Measurements from ENCODE around the gene RNF144B.
"Not testable (repeated sequence)": the region's sequence is repeated elsewhere in the genome, so short reads cannot be mapped to it uniquely, and the experiment has no call there.

RNF144B gene

DNA sequence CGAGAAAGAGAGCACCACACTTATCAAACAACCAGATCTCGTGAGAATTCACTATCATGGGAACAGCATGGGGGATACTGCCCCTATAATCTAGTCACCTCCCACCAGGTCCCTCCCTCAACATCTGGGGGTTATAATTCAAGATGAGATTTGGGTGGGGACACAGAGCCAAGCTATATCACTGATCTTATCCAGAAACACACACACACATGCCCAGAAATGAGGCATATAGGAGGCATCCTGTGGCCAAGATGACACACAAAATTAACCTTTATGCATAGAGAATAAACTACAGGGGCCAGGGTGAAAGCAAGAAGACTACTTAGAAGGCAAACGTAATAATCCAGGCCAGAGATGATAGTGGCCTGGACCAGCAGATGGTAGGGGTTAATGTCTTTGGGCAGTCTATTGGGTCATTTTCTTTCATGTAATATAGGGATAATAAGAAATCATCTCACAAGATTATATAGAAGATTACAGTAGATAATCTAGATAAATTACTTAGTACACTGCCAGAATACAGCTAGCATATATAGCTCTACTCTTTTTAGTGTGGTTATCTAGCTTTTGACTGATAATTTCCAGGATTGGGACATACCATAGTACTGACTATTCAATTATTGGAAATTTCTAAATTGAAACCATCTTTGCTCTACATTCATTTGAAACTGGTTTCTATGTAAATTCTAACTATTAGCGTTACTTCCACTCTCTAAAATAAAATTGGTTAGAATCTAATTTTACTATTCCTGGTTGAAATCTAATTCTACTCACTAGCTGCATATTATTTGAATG lies 20.0 kb downstream of the RNF144B start:
- DNase-seq (ENCODE audit: low read depth in 2 of 2) = no peak

DNA sequence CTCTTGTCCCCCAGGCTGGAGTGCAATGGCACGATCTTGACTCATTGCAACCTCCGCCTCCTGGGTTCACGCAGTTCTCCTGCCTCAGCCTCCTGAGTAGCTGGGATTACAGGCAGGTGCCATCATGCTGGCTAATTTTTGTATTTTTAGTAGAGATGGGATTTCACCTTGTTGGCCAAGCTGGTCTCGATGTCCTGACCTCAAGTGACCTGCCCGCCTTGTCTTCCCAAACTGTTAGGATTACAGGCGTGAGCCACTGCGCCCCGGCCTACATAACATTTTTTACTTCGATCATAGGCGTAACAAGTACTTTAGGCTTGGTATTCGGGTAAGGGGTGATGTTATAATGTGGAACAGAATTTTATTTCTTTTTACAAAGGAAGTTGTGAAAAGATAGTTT lies 22.5 kb downstream of the RNF144B start:
- not testable (repeated sequence) for DNase-seq (ENCODE audit: low read depth in 2 of 2)

DNA sequence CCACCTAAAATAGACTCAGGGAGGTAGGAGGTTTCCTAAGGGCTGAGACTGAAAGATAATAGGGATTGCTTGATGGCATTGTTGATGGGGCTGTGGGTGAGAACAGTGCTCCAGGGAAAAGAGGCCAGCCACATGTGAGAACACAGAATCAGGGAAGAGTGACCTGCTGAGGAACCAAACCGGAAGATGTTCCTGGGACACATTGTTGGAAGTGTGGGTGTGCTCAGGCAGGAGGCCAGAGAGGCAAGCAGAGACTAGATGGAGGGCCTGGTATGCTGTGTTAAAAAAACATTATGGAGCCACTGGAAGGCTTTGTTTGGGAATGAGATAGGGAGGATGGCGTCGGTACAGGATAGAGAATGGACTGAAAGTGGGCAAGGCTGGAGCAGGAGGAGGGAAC lies 23.3 kb downstream of the RNF144B start:
- no peak for DNase-seq (ENCODE audit: low read depth in 2 of 2)

DNA sequence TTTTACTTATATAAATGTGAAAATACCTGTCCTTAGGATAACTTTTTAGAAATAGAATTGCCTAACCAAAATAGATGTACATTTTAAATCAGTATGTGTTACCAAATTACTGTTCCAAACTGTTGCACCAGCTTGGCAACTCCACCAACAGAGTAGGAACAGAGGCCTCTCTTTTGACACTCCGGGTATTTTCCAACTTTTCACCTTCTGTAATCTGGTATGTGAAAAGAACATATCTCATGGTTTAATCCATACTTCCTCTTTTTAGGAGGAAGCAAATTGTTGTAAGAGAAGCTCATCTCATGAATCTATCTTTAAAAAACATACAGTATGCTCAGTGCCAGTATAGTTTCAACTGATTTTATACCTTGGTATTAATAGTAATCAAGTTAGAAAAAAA lies 24.9 kb downstream of the RNF144B start:
- DNase-seq (ENCODE audit: low read depth in 2 of 2) = no peak

DNA sequence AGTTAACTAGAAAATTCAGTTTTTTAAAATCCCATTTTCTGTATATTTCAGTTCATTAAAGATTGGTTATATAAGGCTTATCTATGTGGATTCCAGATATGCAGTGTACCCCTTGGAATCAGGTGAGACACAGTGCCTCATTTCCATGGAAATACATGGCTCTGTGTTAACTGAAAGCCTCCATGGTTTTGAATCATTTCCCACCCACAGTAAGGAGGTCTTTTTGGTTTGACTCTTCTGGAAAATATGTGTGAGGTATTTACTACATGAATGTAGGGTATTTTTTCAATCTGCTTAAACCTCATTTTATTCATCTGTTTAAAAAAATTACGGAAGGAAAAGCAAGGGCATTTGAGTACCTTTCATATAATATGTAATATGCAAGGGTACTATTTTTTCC lies 25.5 kb downstream of the RNF144B start:
- DNase-seq (ENCODE audit: low read depth in 2 of 2) = no peak

DNA sequence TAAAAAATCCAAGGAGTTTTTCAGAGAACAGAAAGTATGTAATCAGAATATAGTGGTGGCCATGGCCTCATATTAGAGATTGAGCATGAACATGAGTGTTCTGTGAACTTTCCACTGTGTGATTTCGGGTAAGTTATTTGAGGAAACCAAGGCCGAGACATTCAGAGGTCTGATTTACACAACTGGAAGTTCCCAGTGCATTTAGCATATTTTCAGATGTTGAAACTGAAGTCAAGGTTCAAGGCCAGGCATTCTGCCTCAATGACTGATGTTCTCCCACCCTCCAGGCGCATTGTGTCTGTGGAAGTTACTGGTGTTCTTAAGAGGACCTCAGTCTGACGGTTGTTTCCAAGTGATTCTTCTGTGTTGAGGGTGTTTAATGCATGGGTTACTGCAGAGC lies 26.2 kb downstream of the RNF144B start:
- DNase-seq (ENCODE audit: low read depth in 2 of 2) = no peak

DNA sequence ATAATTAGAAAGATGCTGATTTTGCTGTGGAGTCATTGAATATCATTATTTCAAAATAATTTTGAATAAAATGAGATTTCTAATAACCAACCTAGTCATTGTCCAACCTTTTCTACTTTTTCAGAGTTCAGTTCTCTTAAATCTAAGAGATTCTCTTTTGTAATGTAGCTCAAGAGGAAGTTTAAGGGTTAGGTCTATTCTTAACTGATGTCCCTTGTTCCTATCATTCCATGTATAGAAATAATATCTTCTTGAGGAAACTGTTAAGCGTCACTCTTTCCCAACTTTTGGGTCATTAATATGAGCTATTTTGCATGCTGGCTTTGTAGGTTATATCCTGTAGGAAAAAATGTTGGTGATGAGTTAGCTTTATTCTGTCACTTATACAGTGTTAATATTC lies 27.0 kb downstream of the RNF144B start:
- DNase-seq (ENCODE audit: low read depth in 2 of 2) = no peak

DNA sequence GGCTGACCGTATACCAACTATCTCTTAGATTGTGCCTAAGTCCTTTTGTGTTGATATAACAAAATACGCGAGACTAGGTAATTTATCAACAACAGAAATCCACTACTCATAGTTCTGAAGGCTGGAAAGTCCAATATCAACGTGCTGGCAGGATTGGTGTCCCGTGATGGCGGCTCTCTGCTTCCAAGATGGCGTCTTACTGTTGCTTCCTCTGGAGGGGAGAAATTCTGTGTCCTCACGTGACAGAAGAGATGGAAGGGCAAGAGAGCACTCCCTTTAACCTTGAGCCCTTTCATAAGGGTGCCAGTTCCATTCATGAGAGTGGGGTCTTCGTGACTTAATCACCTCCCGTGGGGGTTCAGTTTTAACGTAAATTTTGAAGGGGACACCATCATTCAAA lies 28.1 kb downstream of the RNF144B start:
- no peak for DNase-seq (ENCODE audit: low read depth in 2 of 2)

DNA sequence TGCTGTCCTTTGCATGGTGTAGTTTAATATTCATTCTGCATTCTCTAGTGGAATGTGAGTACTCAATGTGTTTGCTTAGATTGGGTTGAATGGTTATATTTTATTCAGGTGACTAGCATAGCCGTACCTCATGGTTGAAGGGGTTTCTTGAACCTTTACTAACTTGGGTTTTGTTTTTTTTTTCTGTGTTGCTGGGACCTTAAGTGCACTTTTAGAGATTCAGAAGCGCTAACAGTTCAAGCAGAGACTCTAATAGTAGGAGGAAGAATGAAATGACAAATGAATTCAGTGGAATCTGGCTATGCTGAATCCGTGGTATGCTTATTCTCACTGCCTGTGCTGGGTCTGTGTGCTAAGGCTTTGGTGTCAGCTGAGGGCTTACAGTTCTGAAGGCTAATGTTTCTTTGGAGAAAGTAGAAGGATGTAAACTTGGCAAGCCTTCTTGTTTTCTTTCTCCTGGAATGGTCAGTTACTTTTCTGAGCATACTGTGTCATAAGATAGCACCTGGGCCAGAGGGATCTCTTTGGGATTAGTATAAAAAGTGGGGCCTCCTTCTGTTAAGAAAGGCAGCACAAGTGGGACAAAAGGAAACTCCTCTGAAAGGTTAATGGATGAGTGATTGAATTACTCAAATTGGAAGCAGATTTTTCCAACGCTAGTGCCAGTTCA lies 28.7 kb downstream of the RNF144B start:
- DNase-seq (ENCODE audit: low read depth in 2 of 2) = no peak

DNA sequence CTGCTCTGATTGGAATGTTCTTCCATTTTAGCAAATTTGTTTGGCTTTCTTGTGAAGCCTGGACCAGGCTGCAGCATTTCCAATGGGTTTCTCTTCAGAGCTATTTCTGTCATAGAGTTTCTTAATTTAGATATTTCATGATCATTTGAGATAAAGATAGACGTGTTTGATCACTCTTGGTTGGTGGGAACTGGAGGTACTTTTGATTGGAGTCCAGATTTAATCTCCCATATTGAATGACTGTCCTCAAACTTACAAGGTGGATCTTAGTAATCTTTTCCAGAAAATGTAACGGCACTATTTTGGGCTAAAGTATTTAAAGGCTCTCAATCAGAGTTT lies 29.2 kb downstream of the RNF144B start:
- DNase-seq (ENCODE audit: low read depth in 2 of 2) = no peak

DNA sequence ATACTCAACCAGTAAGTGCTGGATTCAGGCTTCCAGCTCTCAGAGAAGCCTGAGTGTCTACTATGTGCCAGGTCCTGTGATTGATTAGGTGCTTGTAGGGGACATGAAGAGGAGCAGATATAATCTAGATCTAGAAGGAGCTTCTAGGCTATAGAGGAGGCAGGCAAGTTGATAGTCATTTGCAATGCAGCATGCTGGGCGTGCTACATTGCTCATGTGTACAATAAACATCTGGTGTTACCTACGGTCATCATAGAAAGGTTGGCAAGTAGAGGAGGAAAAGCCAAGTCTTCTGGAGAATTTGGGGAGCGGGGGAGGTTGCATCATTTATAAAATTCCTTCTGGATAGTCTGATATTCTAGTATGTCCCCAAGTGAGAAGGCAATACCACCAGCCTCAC lies 33.2 kb downstream of the RNF144B start:
- DNase-seq (ENCODE audit: low read depth in 2 of 2) = no peak

DNA sequence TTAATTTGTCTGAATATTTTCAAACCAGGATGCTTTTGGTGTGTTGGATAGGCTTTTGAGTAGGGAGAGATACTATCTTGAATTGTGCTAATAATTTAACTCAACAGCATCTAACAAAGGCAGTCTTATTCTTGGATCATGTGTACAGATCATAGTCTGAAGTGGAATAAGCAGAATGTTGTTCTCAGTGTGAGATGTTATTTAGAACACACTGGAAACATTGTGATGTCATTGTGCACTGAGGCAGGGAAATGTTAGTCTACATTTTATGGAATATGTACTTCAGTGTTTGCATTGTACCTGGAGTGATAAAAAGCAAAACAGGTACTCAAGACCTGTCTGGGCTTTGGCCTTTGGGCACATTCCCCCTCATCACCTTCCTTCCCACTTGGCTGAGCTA lies 35.0 kb downstream of the RNF144B start:
- no peak for DNase-seq (ENCODE audit: low read depth in 2 of 2)

DNA sequence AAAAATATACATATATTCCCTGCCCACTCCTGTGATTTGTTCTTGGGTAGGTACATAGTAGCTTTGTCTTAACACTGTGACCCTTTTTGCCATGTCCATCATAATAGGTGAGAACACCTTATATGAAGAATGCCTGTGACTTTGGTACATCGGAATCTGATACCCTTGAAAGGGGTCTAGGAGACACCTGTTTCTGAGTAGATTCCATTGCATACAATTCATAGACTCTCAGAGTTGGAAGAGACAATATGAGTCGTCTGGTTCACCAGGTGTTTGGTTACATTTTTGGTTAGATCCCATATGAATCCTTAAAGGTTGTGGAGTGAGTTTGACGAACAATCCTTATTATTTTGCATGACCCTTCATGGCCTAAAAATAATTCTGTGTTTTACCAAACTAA lies 36.3 kb downstream of the RNF144B start:
- no peak for DNase-seq (ENCODE audit: low read depth in 2 of 2)

DNA sequence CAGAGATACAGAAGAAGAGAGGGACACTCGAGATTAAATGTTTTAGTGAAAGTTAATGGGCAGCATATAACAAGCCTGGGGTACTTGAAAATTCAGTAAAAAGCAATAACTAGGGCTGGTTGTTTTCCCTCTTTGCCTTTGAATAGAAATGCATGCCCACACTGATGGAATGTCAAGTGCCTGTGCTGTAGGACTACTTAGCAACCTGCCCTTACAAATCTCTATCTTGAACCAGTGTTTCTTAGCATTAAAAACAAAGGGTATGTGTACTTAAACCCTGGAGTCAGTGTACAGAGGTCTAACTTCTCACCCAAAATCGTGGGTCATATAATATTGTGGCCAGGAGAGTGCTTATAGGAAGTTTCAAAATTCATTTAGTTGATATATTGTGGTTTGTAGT lies 37.1 kb downstream of the RNF144B start:
- DNase-seq (ENCODE audit: low read depth in 2 of 2) = no peak

DNA sequence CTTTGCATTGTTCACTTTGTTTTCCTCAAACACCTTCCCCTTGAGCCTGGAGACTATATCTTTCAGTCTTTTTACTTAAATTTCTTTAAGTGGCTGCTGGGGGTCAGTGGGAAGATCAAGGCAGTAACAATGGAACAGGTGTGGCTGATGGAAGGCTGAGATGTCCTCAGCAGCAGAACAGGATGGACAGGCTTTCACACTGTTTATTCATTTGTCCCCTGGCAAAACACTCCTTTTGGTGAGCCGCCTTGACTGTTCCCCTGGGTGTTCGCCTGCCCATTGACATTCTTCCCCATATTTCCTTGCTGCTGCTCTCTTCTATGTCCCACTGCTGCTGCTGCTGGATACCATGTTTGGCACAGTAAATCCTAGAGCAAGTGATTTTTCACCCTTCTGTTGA lies 38.1 kb downstream of the RNF144B start:
- no peak for DNase-seq (ENCODE audit: low read depth in 2 of 2)

DNA sequence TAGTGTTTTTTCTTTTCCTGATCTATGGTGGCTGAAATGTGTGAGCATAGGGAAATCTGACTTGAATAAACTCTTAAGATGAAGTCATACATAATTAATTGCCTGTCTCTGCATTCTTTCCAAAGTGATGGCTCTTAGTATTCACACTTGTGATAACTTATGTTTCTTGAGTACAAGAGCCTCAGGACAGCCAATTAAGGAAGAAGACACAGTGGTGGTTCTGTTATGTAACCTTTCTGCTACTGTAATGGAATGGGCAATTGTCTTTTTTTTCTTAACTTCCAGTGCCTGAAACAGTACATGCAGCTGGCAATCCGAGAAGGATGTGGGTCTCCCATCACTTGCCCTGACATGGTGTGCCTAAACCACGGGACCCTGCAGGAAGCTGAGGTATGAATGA lies 40.1 kb downstream of the RNF144B start:
- DNase-seq (ENCODE audit: low read depth in 2 of 2) = no peak

DNA sequence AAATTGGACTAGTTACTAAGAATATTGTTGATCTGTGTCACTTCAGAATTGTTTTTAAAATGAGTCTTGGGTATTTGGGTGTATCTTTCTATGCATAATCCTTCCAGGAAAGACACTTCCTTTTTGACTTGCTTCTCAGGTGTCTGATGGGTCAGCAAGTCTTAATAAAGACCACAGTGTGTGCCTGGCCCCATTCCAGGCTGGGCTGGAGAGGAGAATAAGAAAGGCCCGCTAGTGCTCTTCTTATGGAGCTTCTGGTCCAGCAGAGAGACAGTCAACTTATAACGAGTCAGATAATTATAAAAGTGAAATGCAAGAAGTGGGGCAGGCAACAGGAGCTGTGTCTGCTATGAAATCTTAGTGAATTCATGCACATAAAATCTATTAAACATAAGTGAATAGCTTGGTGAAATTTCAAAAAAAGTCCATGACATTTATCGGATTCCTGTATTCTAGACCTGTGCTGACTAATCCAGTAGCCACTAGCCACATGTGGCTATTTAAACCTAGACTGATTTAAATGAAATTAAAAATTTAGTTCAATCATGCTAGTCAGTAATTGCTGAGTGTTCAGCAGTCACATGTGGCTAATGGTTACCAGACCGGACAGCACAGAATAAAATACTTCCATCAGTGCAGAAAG lies 42.6 kb downstream of the RNF144B start:
- DNase-seq (ENCODE audit: low read depth in 2 of 2) = no peak

DNA sequence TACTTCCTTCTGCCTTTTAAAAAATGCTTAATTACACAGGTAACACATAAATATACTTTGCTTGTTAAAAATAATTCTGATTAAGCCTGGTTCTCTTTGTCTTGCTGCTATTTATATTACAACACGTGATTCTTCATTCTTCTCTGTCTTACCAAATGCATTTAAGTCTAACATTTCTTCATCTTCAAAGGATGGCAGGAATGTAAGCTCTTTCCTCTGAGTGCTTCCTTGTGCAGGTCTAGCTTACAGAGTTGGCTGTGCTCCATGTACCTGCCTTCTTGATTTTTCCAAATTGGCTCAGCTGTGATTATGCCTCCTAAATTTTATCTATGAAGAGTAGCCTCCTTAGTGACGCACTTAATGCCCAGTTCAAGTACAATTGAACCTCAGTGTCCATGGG lies 44.4 kb downstream of the RNF144B start:
- no peak for DNase-seq (ENCODE audit: low read depth in 2 of 2)

DNA sequence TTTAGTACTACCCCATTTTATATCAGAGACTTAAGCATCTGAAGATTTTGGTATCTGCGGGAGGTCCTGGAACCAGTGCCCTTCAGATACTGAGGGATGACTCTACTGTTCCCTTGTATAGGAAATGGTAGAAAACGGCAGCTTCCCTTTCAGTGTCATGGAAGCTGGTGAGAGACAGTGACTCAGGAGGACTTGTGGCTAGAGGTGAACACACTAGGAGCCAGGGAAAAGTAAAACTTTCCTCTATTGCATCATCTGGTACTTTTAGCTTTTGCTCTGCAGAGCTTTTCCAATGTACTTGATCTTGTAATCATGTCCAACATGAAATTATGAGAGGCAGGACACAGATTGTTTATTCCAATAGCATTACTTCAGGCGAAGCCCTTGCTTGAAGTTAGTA lies 45.0 kb downstream of the RNF144B start:
- no peak for DNase-seq (ENCODE audit: low read depth in 2 of 2)

DNA sequence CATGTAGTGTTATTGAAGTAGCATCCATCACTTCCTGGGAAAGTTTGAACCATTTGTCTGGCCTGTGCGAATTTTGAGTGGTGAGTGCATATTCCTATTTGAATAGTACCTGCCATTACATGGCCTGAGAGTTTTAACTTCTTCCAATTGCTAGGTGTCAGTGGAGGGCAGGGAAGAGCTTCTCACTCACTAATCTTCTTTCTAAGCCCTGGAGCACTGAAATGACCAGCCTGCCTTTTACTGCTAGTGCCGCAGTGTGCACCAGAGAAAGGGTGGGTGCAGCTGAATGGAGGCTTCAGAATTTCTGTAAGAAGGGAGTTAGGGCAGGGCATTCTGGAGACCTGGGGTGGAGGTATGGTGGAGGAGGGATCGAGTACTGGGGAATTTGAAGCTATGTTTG lies 45.5 kb downstream of the RNF144B start:
- no peak for DNase-seq (ENCODE audit: low read depth in 2 of 2)

DNA sequence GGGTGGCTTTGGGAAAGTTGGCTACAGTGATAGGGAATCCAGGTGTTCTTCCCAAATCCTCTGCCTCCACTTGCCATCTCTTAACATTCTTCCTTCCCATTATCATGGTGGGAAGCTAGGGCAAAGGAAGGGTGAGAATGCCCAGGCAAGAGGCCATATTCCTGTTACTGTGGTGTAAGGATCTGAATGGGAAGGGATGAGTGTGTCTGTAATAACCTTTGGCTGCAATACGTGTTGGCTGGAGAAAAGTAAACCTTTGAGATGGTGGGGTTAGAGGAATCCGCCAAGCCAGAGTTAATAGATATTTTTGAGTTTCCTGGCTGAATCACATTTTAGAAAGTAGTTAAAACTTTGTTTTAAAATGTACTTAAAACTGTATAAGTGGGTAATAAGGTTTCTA lies 45.9 kb downstream of the RNF144B start:
- DNase-seq (ENCODE audit: low read depth in 2 of 2) = no peak

DNA sequence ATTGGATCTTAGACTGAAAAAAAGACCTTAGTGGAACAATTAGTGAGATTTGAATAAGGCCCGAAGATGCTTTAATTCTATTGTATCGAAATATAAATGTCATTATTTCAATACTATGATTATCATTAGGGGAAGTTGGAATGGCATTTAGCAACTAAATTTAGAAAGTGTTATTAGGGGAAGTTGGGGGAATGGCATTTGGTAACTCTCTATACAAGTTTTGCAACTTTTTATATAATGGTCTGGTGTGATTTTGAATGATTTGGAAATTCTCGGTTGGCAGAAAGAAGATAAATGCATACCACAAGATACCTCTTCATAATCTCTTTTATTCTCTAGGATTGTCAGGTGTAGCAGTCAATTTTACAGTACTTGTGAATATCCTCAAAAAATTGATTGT lies 49.2 kb downstream of the RNF144B start:
- DNase-seq (ENCODE audit: low read depth in 2 of 2) = no peak

DNA sequence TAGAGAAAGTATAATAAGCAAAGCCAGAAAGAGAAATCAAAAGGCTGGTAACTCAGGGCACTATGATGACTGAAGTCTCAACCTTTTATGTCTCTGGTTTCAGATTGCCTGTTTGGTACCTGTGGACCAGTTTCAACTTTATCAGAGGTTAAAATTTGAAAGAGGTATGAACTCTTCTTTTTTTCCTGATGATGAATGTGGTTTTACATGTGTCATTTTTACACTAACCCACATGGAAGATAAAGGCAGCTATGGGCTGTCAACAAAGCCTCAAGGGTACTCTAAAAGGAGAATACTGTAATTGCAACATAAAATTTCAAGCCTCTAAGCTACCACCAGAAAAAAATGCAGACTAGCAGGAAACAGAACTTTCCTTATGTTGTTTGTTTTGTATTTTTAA lies 52.4 kb downstream of the RNF144B start:
- no peak for DNase-seq (ENCODE audit: low read depth in 2 of 2)

Measured in stimulated activated CD4-positive, alpha-beta T cell treated with anti-CD3 and anti-CD28 coated beads, Interleukin-12 subunit alpha, Interleukin-12 subunit beta, amount 100 ng/mL, for 24 hours (primary cell).